K562 (cell line): ENCODE results near the gene MINDY3. TPM values are rescaled to one million over a fixed set of nuclear protein-coding genes. Genes with fewer than 3 reads are reported as not detected.

Experiments used
- ATAC-seq: fragments of 200-7000 bp; cut with Tn5 transposase; 3 replicates; pipeline ENCODE4 v1.9.1; 2020; ENCODE audit warnings: moderate library complexity
- BruUV-seq: library from RNA; stranded (reverse); fragments of 400-500 nt; replicated peaks from 2 replicates; lab custom pipeline; 2021; lab: Mats Ljungman, UMichigan
- CTCF ChIA-PET: fragments of 300-600 bp; formaldehyde crosslinking; extraction: SDS; loops from one replicate; lab custom pipeline; 2021; ENCODE audit warnings: low intra/inter-chr PET ratio; lab: Yijun Ruan, JAX
- POLR2A ChIA-PET: fragments of 300-600, 350-650 bp; sonication (Branson Sonifier 250); formaldehyde crosslinking; extraction: SDS; loops from one replicate; lab custom pipeline; 2021; ENCODE audit warnings: antibody characterized with exemption, inconsistent platforms; lab: Yijun Ruan, JAX
- DNase-seq, 4 experiments: peaks; one replicate each; pipeline versions ENCODE4 v3.0.0 to v3.0.0-alpha.2; 2011 to 2018; ENCODE audit warnings: low spot score in 3 of 4, mixed read lengths in 3 of 4; ENCODE audit errors: extremely low read depth in 1 of 4
- FAIRE-seq: peaks from 2 replicates; lab custom pipeline; 2011; peaks lifted over from hg19 to GRCh38; lab: Jason Lieb, UNC
- H2AFZ ChIP-seq: 2 replicates; pipeline ENCODE4 v1.6.0; 2011; ENCODE audit warnings: low read depth, low read length, control low read depth, inconsistent platforms
- H3K27ac ChIP-seq: fragments of 200-600 bp; 3 replicates; pipeline ENCODE4 v1.8.0; 2011; ENCODE audit warnings: low read depth, mild to moderate bottlenecking, control low read depth, inconsistent platforms, low read length, moderate library complexity, mixed read lengths; ENCODE audit errors: extremely low read depth
- H3K27me3 ChIP-seq, 2 experiments: fragments of 300-600 bp in 1 of 2; 2 replicates in 1 of 2; 3 replicates in 1 of 2; pipeline versions ENCODE4 v1.6.0 to v1.8.0; 2011; ENCODE audit warnings: inconsistent platforms in 2 of 2, low read length in 2 of 2, mild to moderate bottlenecking in 1 of 2, mixed read lengths in 1 of 2, moderate library complexity in 1 of 2; ENCODE audit not compliant: control insufficient read depth in 2 of 2, insufficient read depth in 2 of 2
- H3K36me3 ChIP-seq: fragments of 300-600 bp; 3 replicates; pipeline ENCODE4 v1.8.0; 2011; ENCODE audit warnings: mild to moderate bottlenecking, low read length, inconsistent platforms; ENCODE audit not compliant: control insufficient read depth, insufficient read depth
- H3K4me1 ChIP-seq, 2 experiments: fragments of 200-600 bp in 1 of 2; replicated peaks in 1 of 2; 2 replicates in 1 of 2; 3 replicates in 1 of 2; pipeline versions ENCODE4 v1.5.1 to v1.8.0; 2011; ENCODE audit warnings: inconsistent platforms in 2 of 2, low read length in 2 of 2, mild to moderate bottlenecking in 1 of 2, mixed read lengths in 1 of 2, moderate library complexity in 1 of 2; ENCODE audit not compliant: control insufficient read depth in 2 of 2, insufficient read depth in 2 of 2
- H3K4me2 ChIP-seq: 2 replicates; pipeline ENCODE4 v1.6.1; 2011; ENCODE audit warnings: low read length, control low read depth, inconsistent platforms, mixed read lengths; ENCODE audit not compliant: insufficient read depth
- H3K4me3 ChIP-seq: fragments of 200-600 bp; sonication (generic), shearing (Covaris generic); 2 replicates; pipeline ENCODE4 v1.5.1; 2016; ENCODE audit warnings: control low read depth, inconsistent platforms
- H3K79me2 ChIP-seq: fragments of 200-600 bp; 3 replicates; pipeline ENCODE4 v1.8.0; 2011; ENCODE audit warnings: low read length, inconsistent platforms; ENCODE audit not compliant: control insufficient read depth, insufficient read depth
- H3K9ac ChIP-seq, 2 experiments: 2 replicates each; pipeline versions ENCODE4 v1.6.0 to v1.6.1; 2011; ENCODE audit warnings: low read depth in 2 of 2, low read length in 2 of 2, control low read depth in 1 of 2, inconsistent platforms in 1 of 2, mild to moderate bottlenecking in 1 of 2, mixed read lengths in 1 of 2; ENCODE audit not compliant: insufficient read depth in 1 of 2
- H3K9me1 ChIP-seq: one replicate; pipeline ENCODE4 v1.6.0; 2011; ENCODE audit warnings: inconsistent platforms, mild to moderate bottlenecking, low read length, moderate library complexity; ENCODE audit not compliant: control insufficient read depth, insufficient read depth
- H3K9me3 ChIP-seq: replicated peaks from 2 replicates; pipeline ENCODE4 v1.5.1; 2011; ENCODE audit warnings: low read depth, low read length, inconsistent platforms; ENCODE audit not compliant: control insufficient read depth, insufficient read depth
- H4K20me1 ChIP-seq: replicated peaks from 2 replicates; pipeline ENCODE4 v1.6.1; 2011; ENCODE audit warnings: low read length, inconsistent platforms, mixed read lengths; ENCODE audit not compliant: control insufficient read depth, insufficient read depth
- HDGF ChIP-seq: fragments of 450-650 bp; IDR thresholded peaks from 2 replicates; pipeline ENCODE4 v1.6.1; 2016
- NUFIP1 ChIP-seq: fragments of 450-650 bp; IDR thresholded peaks from 2 replicates; pipeline ENCODE4 v1.6.1; 2018; ENCODE audit not compliant: partially characterized antibody
- POLR2AphosphoS2 ChIP-seq: IDR thresholded peaks from 2 replicates; pipeline ENCODE4 v1.6.1; 2012; ENCODE audit warnings: low read length, improper control_type of control experiment
- PRMT5 ChIP-seq: sonication (generic); formaldehyde crosslinking; IDR thresholded peaks from 2 replicates; pipeline ENCODE4 v1.5.0; 2020; ENCODE audit warnings: missing genetic modification reagents
- PTTG1 ChIP-seq: fragments of 450-650 bp; IDR thresholded peaks from 2 replicates; pipeline ENCODE4 v1.6.1; 2016; ENCODE audit warnings: low read depth, mild to moderate bottlenecking, missing genetic modification characterization, missing compliant biosample characterization
- RUNX1 ChIP-seq: sonication (generic); IDR thresholded peaks from 2 replicates; pipeline ENCODE4 v1.6.1; 2016; ENCODE audit warnings: antibody characterized with exemption, low read depth
- SMAD1 ChIP-seq: fragments of 150-350 bp; IDR thresholded peaks from 2 replicates; pipeline ENCODE4 v1.6.1; 2014; ENCODE audit warnings: low read length, low read depth; ENCODE audit not compliant: partially characterized antibody
- SNRNP70 ChIP-seq: fragments of 200-400 bp; formaldehyde crosslinking; optimal IDR thresholded peaks from 2 replicates; pipeline ENCODE3; 2017; ENCODE audit warnings: low read depth, low read length
- YBX1 ChIP-seq: fragments of 450-650 bp; IDR thresholded peaks from 2 replicates; pipeline ENCODE4 v1.7.1; 2016; ENCODE audit warnings: mild to moderate bottlenecking
- ZNF124 ChIP-seq: sonication (generic); formaldehyde crosslinking; IDR thresholded peaks from 2 replicates; pipeline ENCODE4 v1.8.1; 2022; ENCODE audit warnings: missing genetic modification reagents
- ZNF75A ChIP-seq: fragments of 450-650 bp; formaldehyde crosslinking; IDR thresholded peaks from 2 replicates; pipeline ENCODE4 v1.4.0; 2020; ENCODE audit warnings: mild to moderate bottlenecking
- ZNF764 ChIP-seq: fragments of 250-450 bp; sonication (Bioruptor Pico); IDR thresholded peaks from 2 replicates; pipeline ENCODE4 v1.4.0; 2020; ENCODE audit warnings: low read depth, mild to moderate bottlenecking, moderate library complexity
- WGBS: fragments of 100-300 bp; shearing (Covaris generic); methylation state at CpG from one replicate; pipeline ENCODE4 v1.1.6; 2016; ENCODE audit warnings: low coverage, mixed read lengths; ENCODE audit not compliant: insufficient coverage; ENCODE audit errors: missing lambda C conversion rate; 5-methylcytosine and 5-hydroxymethylcytosine counted together
- in situ Hi-C: fragments of 300-500 bp; cut with MboI; formaldehyde crosslinking; loops from 4 replicates; pipeline ENCODE4 v1.15.0; 2018; ENCODE audit warnings: inconsistent platforms, mixed read lengths
- intact Hi-C: fragments of 100-400 bp; cut with micrococcal nuclease; formaldehyde crosslinking; loops from 2 replicates; pipeline ENCODE4 v1.14.2; 2022
- polyA plus RNA-seq, 8 experiments: library from polyadenylated mRNA; depleted of rRNA in 4 of 8; stranded (reverse) in 5 of 8; unstranded in 3 of 8; fragments of >200 nt; fragmentation: Nextera tagmentation in 2 of 8; fragmentation: Illumina TruSeq in 1 of 8; extraction: Ambion mirVana in 2 of 8; extraction: Trizol in 1 of 8; gene quantifications; 2 replicates each; pipeline versions ENCODE4 v1.2.1 to v1.2.3, GENCODE V29; 2011 to 2014; ENCODE audit warnings: inconsistent platforms in 1 of 8, missing spikeins in 1 of 8
- total RNA-seq, 7 experiments: library from RNA; depleted of rRNA in 6 of 7; stranded (reverse); fragments of >200 nt in 6 of 7; fragmentation: Illumina TruSeq in 2 of 7; extraction: Trizol in 2 of 7; gene quantifications; 2 replicates each; pipeline versions ENCODE4 v1.2.1 to v1.2.3, GENCODE V29; 2011 to 2021; ENCODE audit warnings: low replicate concordance in 1 of 7

Gene MINDY3
- total and polyA plus RNA-seq, 9 of the 15 experiments (the other 6 are each of a cell fraction or from before 2014, with no cell fraction given): 14.0 to 35.9 (median 23.6) TPM

DNA sequence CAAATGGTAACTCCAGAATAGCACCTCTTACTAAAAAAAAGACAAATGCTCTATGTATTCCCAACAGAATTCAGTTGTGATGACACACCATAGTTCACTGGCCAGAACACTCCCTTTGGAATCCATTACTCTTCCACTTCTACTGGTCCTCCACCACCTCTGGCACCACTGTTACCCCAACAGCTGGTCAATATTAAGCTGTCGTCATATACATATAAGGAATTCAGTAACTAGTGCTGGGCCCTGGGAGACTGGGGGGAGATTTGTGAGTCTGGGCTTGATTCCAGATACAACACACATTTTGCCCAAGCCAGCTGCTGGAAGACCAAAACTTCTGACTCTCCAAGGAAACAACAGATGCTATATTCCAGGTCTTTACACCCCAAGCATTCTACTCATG is 114.6 kb downstream of the MINDY3 start:
- no peaks in the 10 kb centered on the region for H3K9me3 ChIP-seq
- ChIA-PET CTCF (no interaction called here), POLR2A (no interaction called here)
- no peaks in the 10 kb centered on the region for H3K9me1 ChIP-seq
- 17% methylated on average over 1 of the region's 1 CpG for WGBS
- no peaks in the 10 kb centered on the region for H4K20me1 ChIP-seq
- in situ Hi-C loops (no loop called here), intact Hi-C loops (loop anchor here (5.0 kb wide), 1 partner anchor 77 kb away; no protein-coding TSS in a partner anchor)
- H3K4me1 ChIP-seq: no peaks in the 10 kb centered on the region
- H3K4me3 ChIP-seq: no peak overlapping the region
- ATAC-seq (no peak), DNase-seq (no peak), FAIRE-seq (no peak)
- TF ChIP-seq NUFIP1: no peak
- no peak for TF ChIP-seq POLR2AphosphoS2
- TF ChIP-seq PRMT5 (CRISPR knock-in tag): no peak
- TF ChIP-seq RUNX1: no peak
- TF ChIP-seq SNRNP70: no peak
- TF ChIP-seq SMAD1: no peak
- TF ChIP-seq ZNF75A (CRISPR knock-in tag): no peak
- TF ChIP-seq YBX1: no peak
- TF ChIP-seq HDGF: no peak
- TF ChIP-seq ZNF764: no peak
- no peak for TF ChIP-seq PTTG1 (tag)
- no peak for TF ChIP-seq ZNF124 (CRISPR knock-in tag)
- no peak overlapping the region for H3K4me2 ChIP-seq
- no peaks in the 10 kb centered on the region for H3K27me3 ChIP-seq
- no peak overlapping the region for H3K9ac ChIP-seq
- H2AFZ ChIP-seq: no peak overlapping the region
- H3K79me2 ChIP-seq: no peaks in the 10 kb centered on the region
- no peak overlapping the region for H3K27ac ChIP-seq
- BruUV-seq: no TSS peak
- H3K36me3 ChIP-seq: no peaks in the 10 kb centered on the region
